Gastrocnemius medialis (tissue), 4 donors: Measurements from ENCODE around the gene FTSJ1. TPM values are rescaled to one million over a fixed set of nuclear protein-coding genes. Genes with fewer than 3 reads are reported as not detected.

Source experiments
- ATAC-seq, 2 donors: fragments of 150-250 bp; one replicate each; pipeline ENCODE4 v1.9.1; 2016
- DNase-seq, 2 donors: peaks; one replicate each; pipeline ENCODE4 v3.0.0-alpha.2; 2019
- H3K27ac ChIP-seq, 4 donors: fragments of 200-600 bp; sonication (generic); 1 replicate in 1 of 4; 2 replicates in 3 of 4; pipeline ENCODE4 v1.5.1; 2016 to 2018; ENCODE audit warnings: mild to moderate bottlenecking in 2 of 4, moderate library complexity in 1 of 4
- H3K27me3 ChIP-seq, 3 donors: fragments of 200-600 bp; sonication (generic) in 2 of 3; 1 replicate in 1 of 3; 2 replicates in 2 of 3; pipeline versions ENCODE4 v1.5.1 to v1.6.0; 2016 to 2019; ENCODE audit warnings: mild to moderate bottlenecking in 1 of 3, moderate library complexity in 1 of 3
- H3K36me3 ChIP-seq, 2 donors: fragments of 200-600 bp; sonication (generic) in 1 of 2; one replicate each; pipeline ENCODE4 v1.5.1; 2017 to 2018
- H3K4me1 ChIP-seq, 2 donors: fragments of 200-600 bp; sonication (generic) in 1 of 2; one replicate each; pipeline ENCODE4 v1.5.1; 2016 to 2017; ENCODE audit warnings: mild to moderate bottlenecking in 2 of 2
- H3K4me3 ChIP-seq, 4 donors: fragments of 200-600 bp; sonication (generic) in 3 of 4; 1 replicate in 1 of 4; 2 replicates in 3 of 4; pipeline ENCODE4 v1.5.1; 2016 to 2019; ENCODE audit warnings: mild to moderate bottlenecking in 2 of 4
- H3K9me3 ChIP-seq, 3 donors: fragments of 200-600 bp; sonication (generic) in 2 of 3; 1 replicate in 1 of 3; 2 replicates in 2 of 3; pipeline ENCODE4 v1.5.1; 2016 to 2019
- CTCF ChIP-seq, 5 experiments: fragments of 450-650 bp in 3 of 5; fragments of 200-600 bp in 2 of 5; sonication (generic) in 2 of 5; IDR thresholded peaks in 4 of 5; conservative IDR thresholded peaks in 1 of 5; 1 replicate in 4 of 5; 2 replicates in 1 of 5; pipeline ENCODE4 v1.5.1; 2016 to 2019; ENCODE audit warnings: antibody characterized with exemption in 5 of 5, mild to moderate bottlenecking in 3 of 5, moderate library complexity in 3 of 5
- POLR2A ChIP-seq, 2 donors: fragments of 450-650 bp; IDR thresholded peaks; one replicate each; pipeline ENCODE4 v1.6.1; 2017; ENCODE audit warnings: antibody characterized with exemption in 2 of 2, mild to moderate bottlenecking in 2 of 2, moderate library complexity in 2 of 2
- in situ Hi-C, 4 donors: fragments of 200-750 bp; cut with MboI; loops; one replicate each; pipeline versions ENCODE4 v1.15.0 to v1.8.0; 2017; ENCODE audit warnings: low sequenced_read_pairs in 4 of 4
- intact Hi-C: fragments of 100-400 bp; cut with DNase I; formaldehyde crosslinking; loops from one replicate; pipeline ENCODE4 v1.15.1; 2023; ENCODE audit warnings: low total_unique reads
- total RNA-seq, 4 donors: library from RNA; depleted of rRNA; stranded (reverse); fragments of >200 nt; gene quantifications; one replicate each; pipeline versions ENCODE4 v1.1.0 to v1.2.3, GENCODE V29; 2016

FTSJ1 gene
- total RNA-seq, 4 donors from 2014 or later, result 31.4 to 47.7 (median 38.2) TPM

- in situ Hi-C loops (no loop called here), intact Hi-C loops (loop anchor here (10.0 kb wide), 1 partner anchor 101 kb away; the partner anchor contains the start of gene RBM3)
- ATAC-seq, result no peak
- no peaks in the 10 kb centered on the region for H3K27me3 ChIP-seq
- no peak overlapping the region for H3K4me3 ChIP-seq
- no peak for TF ChIP-seq CTCF (IDR thresholded peaks at IDR 0.05 in 4 of 5, conservative IDR thresholded peaks at IDR 0.05 in 1 of 5)
- TF ChIP-seq POLR2A (IDR thresholded peaks at IDR 0.05), result no peak
- no peaks in the 10 kb centered on the region for H3K36me3 ChIP-seq
- no peaks in the 10 kb centered on the region for H3K9me3 ChIP-seq
- DNase-seq, result no peak
- H3K27ac ChIP-seq, result no peak overlapping the region
- no peaks in the 10 kb centered on the region for H3K4me1 ChIP-seq
Measured at GRCh38 chrX:48474127-48474526, 1.9 kb upstream of the FTSJ1 start.

- H3K9me3 ChIP-seq, result no peaks in the 10 kb centered on the region
- no peak for TF ChIP-seq POLR2A (IDR thresholded peaks at IDR 0.05)
- TF ChIP-seq CTCF (IDR thresholded peaks at IDR 0.05 in 4 of 5, conservative IDR thresholded peaks at IDR 0.05 in 1 of 5), result no peak
- in situ Hi-C loops (no loop called here), intact Hi-C loops (loop anchor here (10.0 kb wide), 1 partner anchor 100 kb away; the partner anchor contains the start of gene RBM3)
- no peaks in the 10 kb centered on the region for H3K4me1 ChIP-seq
- H3K27ac ChIP-seq, result no peak overlapping the region
- no peak overlapping the region for H3K4me3 ChIP-seq
- no peak for DNase-seq
- H3K27me3 ChIP-seq, result no peaks in the 10 kb centered on the region
- no peaks in the 10 kb centered on the region for H3K36me3 ChIP-seq
- ATAC-seq, result no peak
Measured at GRCh38 chrX:48474581-48474980, 1.4 kb upstream of the FTSJ1 start.

- no peaks in the 10 kb centered on the region for H3K36me3 ChIP-seq
- TF ChIP-seq CTCF (IDR thresholded peaks at IDR 0.05 in 4 of 5, conservative IDR thresholded peaks at IDR 0.05 in 1 of 5) (no peak), POLR2A (IDR thresholded peaks at IDR 0.05) (no peak)
- in situ Hi-C loops, result loop anchor here in 1 of 4 donors (25.0 kb wide), 1 partner anchor 388 kb away; no protein-coding TSS in a partner anchor
- intact Hi-C loops, result loop anchor here (1.0 to 10.0 kb wide), 4 partner anchors 47 to 122 kb away; partner anchors contain the start of genes EBP, RBM3, TBC1D25 and WDR13
- H3K4me3 ChIP-seq, result peak overlapping the region; percentile 58 to 78 (median 76)
- H3K27me3 ChIP-seq, result no peaks in the 10 kb centered on the region
- H3K4me1 ChIP-seq, result no peaks in the 10 kb centered on the region
- ATAC-seq (no peak), DNase-seq (no peak)
- H3K27ac ChIP-seq, result peak overlapping the region; percentile 78 to 85 (median 84)
- no peaks in the 10 kb centered on the region for H3K9me3 ChIP-seq
Measured at GRCh38 chrX:48475296-48475695, 703 bp upstream of the FTSJ1 start.

GRCh38 chrX:48476919-48477318, 920 bp downstream of the FTSJ1 start:
- H3K36me3 ChIP-seq, result no peaks in the 10 kb centered on the region
- H3K9me3 ChIP-seq, result no peaks in the 10 kb centered on the region
- intact Hi-C loops (loop anchor here (1.0 to 10.0 kb wide), 4 partner anchors 31 to 98 kb away; partner anchors contain the start of genes EBP, PORCN, RBM3 and TBC1D25), in situ Hi-C loops (loop anchor here in 1 of 4 donors (25.0 kb wide), 1 partner anchor 390 kb away; no protein-coding TSS in a partner anchor)
- DNase-seq, result no peak
- H3K4me1 ChIP-seq, result no peaks in the 10 kb centered on the region
- peak overlapping the region in 3 of 4 donors; percentile 58 to 78 (median 76) for H3K4me3 ChIP-seq
- H3K27me3 ChIP-seq, result no peaks in the 10 kb centered on the region
- no peak for ATAC-seq
- peak overlapping the region in 3 of 4 donors; percentile 78 to 85 (median 83) for H3K27ac ChIP-seq
- no peak for TF ChIP-seq CTCF (IDR thresholded peaks at IDR 0.05 in 4 of 5, conservative IDR thresholded peaks at IDR 0.05 in 1 of 5)
- no peak for TF ChIP-seq POLR2A (IDR thresholded peaks at IDR 0.05)
